NCI-H2081 (cell line): Measurements from ENCODE around the gene FNDC3B.

ENCODE experiments used
- DNase-seq, 2 experiments: peaks; one replicate each; lab custom pipeline; 2025; lab: John Stamatoyannopoulos, UW

FNDC3B gene

DNA sequence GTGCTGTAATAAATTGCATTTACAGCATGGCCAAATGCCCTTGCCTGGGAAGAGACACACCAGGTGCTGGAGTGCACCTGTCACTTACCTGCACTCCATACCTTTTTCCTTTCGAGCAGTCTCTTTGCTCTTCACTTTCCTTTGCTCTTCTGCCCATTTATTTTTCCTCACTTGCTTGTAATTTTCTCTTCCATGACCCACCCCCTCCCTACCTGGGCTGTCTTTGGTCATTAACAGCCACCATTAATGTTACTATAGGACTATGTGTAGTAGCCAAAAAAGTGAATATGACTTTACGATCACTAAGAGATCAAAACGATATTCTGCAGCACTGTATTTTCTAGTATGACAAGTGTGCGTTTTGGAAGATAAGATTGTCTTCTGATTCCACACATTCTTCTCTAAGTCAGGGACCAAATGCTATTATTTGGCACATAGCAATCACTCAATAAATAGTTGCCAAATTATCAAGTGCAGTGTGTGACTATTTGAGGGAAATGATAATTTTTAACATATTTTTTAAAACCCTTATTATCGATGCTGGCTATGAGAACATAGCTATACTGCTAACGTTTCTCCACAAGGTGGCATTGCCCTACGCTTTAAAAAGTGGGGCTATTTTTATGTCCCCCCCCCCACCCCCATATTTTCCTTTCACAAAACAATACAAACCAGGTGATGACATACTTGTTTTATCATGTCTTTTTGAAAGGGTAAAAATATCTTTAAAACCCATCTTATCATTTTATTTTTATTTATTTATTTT is 294.5 kb downstream of the FNDC3B start:
- DNase-seq, result no peak

DNA sequence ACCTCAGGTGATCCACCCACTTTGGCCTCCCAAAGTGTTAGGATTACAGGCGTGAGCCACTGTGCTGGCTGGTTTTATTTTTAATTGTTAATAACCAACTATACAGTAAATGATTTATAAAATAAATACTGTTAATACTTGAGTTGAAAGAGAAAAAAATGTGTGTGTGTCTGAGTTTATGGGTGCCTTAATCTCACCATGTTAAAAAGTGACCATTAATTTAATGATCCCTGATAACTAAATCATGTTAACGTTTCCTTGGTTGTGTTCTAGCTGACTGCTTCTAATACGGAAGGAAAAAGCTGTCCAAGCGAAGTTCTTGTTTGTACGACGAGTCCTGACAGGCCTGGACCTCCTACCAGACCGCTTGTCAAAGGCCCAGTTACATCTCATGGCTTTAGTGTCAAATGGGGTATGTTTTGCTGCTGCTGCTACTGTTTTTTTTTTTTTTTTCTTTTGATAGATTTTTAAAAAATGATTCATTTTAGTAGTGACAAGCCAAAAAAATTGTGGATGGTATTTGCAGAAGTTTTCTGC is 295.4 kb downstream of the FNDC3B start:
- peak; percentile 16 to 61 for DNase-seq

GRCh38 chr3:172339892-172340291 is 300.5 kb downstream of the FNDC3B start:
- no peak for DNase-seq

- no peak for DNase-seq
These were observed 301.2 kb downstream of the FNDC3B start for GRCh38 chr3:172340583-172340982.

- DNase-seq, result peak; percentile 74 to 80
These were observed 302.2 kb downstream of the FNDC3B start for GRCh38 chr3:172341482-172342059.

- DNase-seq, result peak in 1 of 2 experiments; percentile 29
These were observed 302.8 kb downstream of the FNDC3B start for GRCh38 chr3:172342097-172342659.

- DNase-seq, result no peak
These were observed 303.7 kb downstream of the FNDC3B start for GRCh38 chr3:172343117-172343516.

GRCh38 chr3:172343979-172344378 is 304.6 kb downstream of the FNDC3B start:
- no peak for DNase-seq

DNA sequence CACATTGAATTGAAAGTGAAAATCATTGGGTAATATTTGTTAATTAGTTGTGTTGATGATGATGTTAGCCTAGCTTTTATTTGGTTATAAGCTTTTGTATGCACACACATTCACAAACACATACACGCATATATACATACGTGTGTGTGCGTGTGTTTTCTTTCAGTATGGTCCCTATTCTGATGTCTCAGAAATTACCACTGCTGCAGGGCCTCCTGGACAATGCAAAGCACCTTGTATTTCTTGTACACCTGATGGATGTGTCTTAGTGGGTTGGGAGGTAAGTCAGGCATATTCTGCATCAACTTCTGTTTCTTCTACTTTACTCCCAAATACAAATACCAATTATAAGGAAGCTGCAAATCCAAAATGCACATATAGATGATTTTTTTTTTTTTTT is 306.8 kb downstream of the FNDC3B start:
- no peak for DNase-seq

DNA sequence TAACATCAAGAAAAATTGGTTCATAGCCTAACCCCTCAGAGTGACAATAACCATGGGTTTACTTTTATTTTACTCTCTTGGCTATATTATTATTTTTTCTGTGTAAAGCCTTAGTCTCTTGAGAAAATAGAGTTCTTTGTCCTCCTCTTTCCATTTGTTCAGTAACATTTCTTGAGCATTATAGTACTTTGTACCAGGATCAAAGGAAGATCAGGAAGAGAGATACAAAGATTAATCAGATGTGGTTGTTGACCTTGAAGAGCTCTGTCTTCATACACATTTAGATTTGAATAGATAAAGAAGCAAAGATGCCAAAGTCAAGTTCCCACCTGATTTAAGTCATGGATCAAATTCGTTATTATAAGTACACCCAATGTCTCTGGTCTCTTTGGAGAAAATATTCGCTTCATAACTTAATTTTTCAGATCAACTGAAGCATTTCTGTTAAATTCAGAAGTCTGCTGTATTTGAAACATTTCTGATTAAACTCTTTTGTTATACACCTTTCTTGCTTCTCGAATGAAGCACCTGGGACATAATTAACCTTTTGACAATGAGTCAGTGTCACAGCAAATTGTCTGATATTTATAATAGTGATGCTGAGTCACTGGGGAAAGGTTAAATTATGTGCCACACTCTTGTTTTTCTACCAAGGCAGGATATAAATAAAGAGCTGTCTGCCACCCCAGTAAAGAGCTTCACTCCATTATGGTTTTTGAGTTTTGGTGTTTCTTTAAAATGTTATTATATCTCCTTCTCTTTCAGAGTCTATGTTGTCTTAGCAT is 308.7 kb downstream of the FNDC3B start:
- peak in 1 of 2 experiments; percentile 80 for DNase-seq

DNA sequence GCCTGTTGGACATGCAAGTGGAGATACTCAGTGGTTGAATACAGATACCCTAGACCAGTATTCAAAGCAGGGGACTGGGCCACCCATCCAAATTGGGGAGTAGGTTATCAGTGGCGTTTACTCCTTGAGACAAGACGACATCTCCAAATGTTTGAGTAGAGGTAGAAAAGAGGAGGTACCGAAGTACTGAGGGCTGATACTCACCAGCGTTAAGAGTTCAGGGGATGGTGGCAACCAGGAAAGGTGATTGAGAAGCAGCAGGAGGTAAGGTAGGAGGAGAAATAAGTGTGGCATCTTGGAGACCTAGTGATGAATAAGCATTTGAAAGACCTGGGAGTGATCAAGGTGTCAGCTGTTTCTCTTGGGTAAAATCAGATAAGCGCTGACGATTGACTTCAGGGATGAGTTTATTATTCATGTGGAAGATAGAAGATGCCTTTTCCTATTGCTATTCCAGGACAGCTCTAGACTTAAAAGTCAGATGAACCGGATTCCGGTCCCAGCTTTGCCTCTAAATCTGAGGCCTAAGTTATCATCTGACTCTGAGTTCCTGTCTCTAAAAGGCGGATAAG is 312.6 kb downstream of the FNDC3B start:
- DNase-seq, result no peak

DNA sequence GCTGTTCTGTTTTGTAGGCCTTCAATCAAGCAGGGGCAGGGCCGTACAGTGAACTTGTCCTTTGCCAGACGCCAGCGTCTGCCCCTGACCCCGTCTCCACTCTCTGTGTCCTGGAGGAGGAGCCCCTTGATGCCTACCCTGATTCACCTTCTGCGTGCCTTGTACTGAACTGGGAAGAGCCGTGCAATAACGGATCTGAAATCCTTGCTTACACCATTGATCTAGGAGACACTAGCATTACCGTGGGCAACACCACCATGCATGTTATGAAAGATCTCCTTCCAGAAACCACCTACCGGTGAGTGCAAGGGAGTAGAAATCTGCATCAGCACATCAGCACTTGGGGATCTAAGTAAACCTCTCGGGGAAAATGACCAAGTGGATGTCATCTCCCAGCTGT is 313.4 kb downstream of the FNDC3B start:
- DNase-seq, result no peak

- DNase-seq, result peak in 1 of 2 experiments; percentile 63
These were observed 315.6 kb downstream of the FNDC3B start for GRCh38 chr3:172354931-172355499.

DNA sequence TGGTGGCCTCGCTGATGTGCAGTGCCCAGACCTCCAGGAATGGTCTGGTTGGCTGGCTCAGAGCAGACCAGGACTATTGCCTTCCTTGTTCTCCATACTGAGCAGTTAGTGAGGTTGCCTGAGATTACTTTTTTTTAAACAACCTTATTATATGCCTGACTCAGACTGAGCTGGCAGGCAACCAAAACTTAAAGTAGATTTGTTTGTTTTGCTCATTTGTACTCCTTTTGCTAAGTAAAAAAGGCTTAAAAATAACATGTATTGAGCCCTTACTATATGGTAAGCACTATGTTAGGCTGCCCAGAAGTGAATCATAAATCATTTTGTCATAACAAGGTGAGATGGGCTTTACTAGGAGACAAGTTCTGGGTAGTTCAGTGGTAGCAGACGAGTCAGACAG is 316.5 kb downstream of the FNDC3B start:
- no peak for DNase-seq

GRCh38 chr3:172356427-172356826 is 317.0 kb downstream of the FNDC3B start:
- DNase-seq, result no peak

DNA sequence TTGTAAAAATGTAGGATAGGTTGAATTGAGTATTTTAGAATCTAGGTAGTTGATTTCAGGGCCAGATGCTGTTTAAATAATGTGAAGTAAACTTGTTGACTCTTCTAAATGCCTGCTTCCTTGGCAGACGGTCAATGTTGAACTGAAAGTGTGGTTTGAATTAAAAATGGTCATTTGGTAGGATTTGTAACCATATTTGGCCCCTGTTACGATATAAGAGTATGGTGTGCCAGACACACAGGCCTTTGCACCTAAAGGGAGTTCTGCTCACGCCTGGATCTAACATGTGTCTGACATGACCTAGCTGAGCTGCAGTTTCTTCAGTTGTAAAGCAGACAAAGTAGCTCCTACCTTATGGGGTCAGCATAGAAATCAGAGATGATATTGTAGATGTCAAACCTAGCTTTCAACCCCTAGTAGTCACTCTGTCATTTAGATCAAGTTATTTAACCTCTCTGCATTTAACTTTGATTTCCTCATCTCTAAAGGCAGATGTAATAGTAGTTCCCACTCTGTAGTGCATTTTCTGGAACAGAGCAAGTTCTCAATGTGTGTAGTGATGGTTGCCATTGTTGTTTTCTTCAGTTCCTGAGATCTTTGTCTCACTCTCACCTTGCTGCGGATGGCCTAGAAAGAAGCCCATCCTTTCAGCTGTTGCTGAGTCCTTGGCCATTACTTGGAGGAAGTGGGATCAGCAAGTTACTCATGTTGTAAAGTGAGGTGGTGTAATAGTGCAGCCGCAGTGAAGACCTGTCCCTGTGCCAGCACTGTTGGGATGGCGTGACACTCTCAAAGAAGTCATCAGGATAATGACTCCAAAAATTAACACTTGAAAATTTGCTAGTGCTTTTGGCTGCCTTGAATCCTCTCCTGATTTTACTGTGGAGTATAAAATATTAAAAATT is 318.7 kb downstream of the FNDC3B start:
- peak; percentile 26 to 71 for DNase-seq

DNA sequence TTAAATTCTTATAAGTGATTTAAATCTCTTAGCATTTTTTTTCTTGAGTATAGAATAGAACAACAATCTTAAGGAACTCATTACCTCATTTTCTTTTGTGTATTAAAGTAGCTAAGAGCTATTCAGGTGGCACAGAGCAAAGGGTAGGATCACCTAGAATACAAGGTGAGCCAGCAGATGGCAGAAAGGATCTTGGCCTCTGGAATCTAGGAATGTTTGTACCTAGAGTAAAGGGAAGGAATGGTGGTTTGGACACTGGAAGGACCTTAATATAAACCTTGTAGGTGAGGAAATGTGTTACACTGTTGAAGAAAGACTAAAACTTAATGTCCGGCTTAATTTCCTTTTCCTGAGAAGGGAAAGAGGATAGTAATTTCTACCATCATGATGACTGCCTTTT is 319.9 kb downstream of the FNDC3B start:
- peak in 1 of 2 experiments; percentile 39 for DNase-seq

DNA sequence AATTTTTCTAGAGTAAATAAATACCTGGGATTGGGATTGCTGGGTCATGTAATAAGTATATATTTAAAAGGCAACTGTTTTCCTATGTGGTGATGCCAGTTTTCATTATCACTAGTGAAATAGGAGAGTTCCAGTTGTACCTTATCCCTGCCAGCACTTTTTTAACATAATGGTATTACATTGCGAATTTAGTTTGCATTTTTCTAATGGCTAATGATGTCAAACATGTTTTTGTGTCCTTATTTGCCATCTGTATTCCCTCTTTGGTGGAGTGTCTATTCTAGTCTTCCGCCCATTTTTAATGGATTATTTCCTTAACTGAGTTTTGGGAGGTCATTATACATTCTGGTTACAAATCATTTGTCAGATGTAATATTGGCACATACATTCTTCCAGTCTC is 320.6 kb downstream of the FNDC3B start:
- no peak for DNase-seq

GRCh38 chr3:172362583-172362982 is 323.2 kb downstream of the FNDC3B start:
- no peak for DNase-seq

GRCh38 chr3:172364374-172365027 is 325.1 kb downstream of the FNDC3B start:
- no peak for DNase-seq
